NCI-H2227 (cell line): ENCODE data around the gene ZMIZ1.

Source experiments
- DNase-seq: peaks from one replicate; lab custom pipeline; 2025; ENCODE audit not compliant: unreplicated experiment; lab: John Stamatoyannopoulos, UW

ZMIZ1 gene

DNA sequence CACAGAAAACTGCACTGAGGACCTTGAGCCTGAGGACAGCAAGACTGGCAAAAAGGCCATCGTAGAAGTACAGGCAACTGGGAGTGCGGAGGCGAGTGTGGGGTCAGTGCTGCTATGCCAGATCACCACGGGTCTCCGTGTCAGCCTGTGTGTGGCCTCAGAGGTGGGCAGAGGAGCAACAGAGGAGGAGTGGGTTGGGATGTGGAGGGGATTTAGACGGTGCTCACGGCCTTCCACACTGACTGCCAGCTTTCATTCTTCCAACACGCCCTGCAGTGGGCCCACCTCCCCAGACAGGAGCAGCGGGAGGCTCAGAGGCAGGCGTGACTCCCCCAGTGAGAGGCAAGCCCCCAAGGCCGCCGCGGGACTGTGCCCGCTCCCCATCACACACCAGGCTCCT, 17.0 kb upstream of the ZMIZ1 start:
- no peak for DNase-seq

DNA sequence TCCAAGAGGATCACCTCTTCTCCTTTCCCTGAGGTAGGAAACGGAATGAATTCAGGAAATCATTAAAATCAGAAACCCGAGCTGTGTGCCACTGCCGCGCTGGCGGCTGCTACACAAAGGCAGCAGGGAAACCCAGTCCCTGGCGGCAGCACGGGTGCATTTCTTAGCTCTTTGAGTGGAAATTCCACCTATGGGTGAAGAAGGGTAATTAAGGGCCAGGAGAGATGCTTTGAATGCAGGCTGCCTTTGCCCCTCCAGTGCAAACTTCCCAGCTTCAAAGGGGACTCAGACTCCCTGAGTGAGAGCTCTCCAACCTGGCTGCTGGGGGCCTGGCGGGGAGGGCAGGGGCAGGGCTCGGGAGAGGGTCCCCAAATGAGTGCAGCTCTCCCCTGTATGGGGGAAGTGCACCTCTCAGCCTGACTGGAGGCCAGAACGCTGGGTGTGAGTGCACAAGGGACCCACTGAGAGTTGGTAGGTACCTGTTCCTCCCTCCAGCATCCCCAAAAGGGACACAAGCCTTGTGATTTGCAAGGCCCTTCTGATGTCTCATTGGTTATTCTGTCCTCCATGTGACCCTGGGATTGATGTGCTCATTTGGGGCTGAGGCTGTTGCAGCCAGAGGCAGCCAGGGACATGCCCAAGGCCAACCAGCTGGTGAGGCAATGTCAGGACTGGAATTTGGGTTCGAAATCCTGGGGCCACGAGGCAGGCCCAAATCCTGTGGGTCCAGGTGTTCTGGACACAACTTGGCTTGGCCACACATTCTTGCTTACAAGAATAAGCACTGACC, 16.3 kb upstream of the ZMIZ1 start:
- peak; percentile 55 for DNase-seq

DNA sequence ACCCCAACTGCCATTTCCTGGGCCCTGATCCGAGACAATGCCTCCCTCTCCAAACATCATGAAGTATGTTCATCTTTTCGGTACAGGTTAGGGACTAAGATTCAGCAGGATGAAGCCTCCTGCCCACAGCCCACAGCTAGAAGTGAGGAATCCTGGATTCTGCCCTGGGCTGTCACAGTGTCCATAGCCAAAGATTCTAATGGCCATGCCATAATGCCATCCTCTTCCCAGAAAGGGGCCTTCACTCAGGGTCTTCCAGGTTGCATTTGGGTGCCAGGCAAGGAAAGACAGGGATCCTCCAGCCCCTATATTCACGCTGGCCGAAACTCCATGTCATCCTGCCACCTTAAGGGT, 15.7 kb upstream of the ZMIZ1 start:
- DNase-seq, result no peak

DNA sequence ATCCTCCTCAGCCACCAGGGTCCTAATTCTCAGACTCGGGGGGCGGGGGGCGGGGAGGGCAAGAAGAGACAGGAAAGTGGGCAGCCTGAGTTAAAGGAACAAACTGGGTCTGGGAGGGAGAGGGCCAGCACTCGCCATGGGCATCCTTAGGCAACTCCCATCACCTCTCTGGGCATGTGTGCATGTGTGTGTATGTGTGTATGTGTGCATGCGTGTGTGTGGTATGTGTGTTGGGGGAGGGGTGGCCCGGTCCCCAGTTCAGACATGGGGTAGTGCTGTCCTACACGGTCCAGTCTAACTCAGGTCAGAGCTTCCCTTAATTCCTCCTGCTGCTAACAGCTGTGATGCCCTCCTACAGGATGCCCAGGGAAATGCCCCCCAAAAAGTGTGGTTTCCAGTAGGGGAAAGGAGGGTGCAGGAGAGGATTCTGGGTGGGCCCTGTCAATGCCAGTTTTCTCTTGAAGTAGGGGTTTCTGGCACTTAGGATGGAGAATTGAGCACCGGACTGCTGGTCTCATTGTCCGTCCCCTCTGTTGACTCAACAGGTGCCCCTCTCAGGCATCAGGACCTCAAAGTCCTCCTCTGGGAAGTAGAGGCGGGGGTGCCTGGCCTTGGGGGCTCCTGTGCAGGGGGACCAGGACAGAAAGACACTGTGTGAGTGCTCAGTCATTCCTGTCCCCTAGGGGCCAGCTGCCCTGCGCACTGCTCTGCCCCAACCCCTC, 15.1 kb upstream of the ZMIZ1 start:
- no peak for DNase-seq

DNA sequence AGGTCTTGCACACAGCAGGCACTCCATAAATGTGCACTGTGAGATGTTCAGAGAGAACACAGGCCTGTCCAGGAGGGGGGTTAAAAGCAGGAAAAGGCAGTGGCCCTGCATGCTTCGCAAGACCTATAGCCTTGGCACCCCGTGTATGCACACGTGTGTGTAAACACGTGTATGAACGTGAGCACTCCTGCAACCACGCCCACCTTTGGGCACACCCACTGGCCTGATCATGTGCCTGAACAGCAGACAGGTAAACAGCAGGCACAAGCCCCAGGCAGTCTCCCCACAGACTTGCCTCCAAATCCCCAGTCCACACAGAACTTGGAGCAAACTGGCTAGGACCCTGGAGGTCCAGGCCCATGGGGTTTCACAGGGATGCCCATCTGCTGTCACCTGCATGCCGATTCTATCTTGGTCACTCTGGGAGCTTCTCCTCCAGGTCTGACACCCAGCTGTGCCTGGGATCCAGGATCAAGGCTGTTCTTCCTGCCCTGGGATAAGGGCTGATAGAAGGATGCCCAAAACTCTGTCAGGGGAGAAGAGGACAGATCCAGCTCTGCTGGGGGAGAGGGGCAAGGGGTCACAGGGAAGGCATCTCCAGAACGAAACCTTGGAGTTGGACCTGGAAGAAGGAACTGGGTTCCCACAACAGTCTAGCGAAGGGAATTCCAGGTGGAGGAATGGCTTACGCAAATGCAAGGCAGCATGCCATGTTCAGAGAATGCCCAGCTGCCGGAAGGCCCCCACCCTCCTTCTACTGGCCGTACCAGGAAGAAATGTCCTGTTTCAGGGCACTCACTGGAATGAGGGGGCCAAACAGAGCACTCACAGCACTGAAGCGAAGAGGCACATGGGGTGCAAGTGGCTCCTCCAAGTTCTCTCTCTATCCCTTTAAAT, 14.3 kb upstream of the ZMIZ1 start:
- DNase-seq, result no peak

DNA sequence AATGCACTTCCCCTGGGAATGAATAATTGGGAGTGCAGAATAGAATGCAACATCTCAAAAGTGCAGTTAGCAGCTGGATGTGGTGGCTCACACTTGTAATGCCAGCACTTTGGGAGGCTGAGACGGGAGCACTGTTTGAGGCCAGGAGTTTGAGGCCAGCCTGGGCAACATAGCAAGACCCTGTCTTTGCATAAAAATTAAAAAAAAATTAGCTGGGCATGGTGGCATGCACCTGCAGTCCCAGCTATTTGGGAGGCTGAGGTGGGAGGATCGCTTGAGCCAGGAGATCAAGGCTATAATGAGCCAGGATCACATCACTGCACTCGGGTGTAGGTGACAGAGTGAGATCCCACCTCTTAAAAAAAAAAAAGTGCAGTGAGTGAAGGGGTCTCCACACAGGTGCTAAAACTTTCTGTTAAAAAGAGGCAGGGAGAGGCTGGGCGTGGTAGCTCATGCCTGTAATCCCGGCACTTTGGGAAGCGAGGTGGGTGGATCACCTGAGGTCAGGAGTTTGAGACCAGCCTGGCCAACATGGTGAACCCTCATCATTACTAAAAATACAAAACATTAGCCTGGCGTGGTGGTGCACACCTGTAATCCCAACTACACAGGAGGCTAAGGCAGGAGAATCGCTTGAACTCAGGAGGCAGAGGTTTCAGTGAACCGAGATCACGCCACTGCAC, 13.5 kb upstream of the ZMIZ1 start:
- no peak for DNase-seq

DNA sequence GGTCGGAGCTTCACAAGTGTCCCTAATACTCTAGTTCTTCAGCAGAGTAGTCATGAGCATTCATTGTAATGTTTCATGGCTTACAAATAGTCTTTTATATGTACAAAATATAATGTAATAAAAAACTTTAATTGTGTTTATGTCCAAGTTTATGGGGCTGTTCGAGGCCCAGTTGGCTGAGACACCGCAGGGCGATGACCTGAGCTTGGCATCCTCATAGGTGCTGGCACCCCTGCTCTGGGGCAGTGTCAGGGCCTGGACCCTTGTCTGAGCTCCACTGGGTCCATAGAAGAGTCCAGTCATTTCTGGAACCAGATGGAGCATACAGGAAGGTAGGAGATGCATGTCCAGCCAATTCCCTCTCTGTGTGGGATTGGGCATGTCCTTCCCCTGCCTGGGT, 12.9 kb upstream of the ZMIZ1 start:
- DNase-seq, result no peak

DNA sequence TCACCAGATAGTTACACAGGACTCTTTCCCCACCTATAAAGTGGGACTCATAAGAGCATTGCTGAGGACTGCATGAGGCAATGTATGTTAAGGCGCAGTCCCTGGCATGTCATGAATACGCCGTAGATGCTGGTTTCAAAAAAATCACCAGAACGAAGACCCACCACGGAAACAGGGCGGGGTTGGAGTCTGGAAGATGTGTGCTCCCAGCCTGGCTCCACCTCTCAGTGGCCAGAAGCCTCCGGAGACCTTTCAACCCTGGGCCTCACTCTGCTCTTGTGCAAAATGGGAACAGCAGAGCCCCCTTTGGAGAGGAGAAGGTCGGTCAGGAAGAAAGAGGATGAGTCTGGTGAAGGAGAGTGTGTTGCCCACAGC, 12.4 kb upstream of the ZMIZ1 start:
- no peak for DNase-seq

DNA sequence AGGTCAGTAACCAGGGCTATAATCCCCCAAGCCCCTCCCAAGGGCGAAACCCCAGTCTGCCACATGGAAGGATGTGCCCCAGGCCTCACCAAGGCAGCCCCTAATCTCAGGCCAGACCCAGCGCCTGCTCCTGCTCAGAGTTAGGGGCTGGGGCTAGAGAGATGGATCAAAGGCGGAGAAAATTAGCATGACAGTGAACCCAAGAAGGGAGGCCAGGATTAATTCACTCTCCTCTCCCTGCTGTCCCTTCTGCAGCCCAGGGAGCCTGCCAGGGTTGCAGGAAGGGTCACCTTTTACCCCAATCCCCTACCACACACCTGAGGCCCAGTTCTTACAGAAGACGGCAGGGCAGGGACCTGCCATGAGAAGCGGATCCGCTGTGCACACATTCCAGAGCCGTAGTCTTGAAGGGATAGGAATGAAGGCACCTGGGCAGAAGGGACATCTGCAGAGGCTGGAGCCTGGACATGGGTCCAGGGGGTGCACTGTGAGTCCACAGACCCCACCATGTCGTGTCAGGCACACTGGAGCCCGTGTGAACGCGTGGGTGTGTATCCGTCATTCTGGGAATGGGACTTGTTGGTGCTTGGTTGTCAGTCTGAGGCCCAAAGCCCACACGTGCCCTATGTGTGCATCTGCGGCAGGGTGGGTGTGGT, 11.9 kb upstream of the ZMIZ1 start:
- no peak for DNase-seq

DNA sequence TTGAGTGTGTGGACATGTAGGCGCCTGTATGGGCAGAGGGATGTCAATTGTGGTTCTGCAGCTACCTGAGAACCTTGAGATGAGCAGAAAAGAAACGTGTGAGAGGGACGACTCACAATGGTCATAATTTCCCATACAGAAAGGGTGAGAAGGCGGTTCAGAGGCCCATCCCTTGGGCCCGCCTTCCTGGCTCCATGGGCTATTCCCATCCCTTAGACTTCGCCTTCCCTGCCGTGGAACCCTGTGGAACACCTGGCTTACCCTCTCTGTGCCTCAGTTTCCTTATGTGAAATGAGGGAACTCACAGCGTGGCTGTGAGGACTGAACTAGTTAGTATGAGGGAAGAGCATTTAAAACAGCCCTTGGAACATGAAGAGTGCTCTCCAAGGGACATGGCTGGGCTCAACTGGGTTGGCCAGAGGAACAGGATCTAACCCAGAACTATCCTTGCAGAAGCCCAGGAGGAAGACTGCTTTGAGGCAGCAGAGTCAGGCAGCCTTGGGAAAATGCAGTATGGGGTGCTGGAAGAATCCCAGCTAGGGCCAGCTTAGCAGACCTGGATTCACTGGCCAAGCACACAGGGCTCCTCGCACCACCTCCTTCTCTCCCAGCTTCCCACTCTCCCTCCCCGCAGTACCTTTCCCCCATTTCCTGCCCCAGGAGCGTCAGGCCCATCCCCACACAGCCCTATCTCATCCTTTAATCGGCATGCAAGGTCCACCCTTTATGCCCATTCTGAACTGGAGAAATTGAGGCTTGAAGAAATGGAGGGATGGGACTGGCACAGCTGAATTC, 11.1 kb upstream of the ZMIZ1 start:
- no peak for DNase-seq

DNA sequence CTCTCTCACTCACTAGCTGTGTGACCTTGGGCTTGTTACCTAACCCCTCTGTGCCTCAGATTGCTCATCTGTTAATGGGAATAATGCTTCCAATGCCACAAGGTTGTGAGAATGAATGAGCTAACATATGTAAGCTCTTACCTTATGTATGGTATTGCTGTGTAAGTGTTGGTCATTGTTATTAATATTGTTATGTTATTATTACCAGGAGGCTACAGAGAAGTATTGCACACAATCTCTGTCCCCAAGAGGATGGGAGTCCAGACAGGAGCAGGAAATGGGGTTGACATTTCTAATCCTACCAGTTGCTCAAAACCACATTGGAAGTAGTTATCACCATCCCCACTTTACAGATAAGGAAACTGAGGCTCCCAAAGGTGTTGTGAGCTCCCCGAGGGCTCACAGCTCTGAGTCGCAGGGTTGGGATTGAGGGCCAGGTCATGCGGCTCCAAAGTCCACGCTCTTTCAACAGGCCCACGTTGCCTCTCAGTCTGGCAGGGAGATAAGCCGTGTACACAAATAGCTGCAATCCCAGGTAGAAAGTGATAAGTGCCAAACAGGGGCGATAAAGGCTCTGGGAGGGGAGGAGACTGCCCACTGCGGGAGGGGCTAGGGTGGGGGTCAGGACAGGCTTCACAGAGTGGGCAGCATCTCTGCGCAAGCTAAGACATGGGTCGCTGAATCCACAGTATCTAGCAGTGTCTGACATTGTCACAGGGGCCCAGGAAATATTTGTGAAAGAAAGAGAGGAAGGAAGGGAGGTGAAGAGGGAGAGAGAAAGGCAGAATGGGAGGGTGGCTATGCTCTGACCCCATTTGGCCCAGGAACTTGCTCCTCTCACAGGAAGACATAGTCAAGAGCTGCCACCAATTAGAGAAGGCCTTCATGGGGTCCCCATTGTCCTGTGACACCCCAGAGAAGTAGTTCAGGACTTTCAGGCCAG, 9.6 kb upstream of the ZMIZ1 start:
- no peak for DNase-seq

DNA sequence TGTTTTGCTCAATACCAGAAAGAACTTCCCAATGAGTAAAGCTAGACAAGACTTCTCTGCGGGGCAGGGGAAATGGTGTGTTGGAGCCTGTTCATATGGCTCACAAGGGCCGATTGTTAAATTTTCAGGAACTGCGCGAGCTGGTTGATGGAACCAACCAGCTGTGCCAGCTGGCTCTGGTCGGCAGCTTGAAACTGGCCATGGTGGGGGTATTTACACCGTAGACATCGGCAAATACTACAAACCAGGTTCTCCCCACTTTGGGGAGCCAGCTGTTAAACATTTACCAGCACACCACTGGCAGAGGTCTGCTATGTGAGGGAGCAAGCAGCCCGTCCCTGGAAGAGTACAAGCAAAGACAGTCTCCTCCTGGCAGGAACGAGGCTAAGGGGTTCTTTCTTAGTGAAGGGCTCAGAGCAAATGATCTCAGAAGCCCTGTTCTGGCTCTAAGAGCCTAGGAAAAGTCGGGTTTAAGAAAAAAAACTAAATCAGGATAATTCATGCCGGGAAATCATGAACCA, 8.8 kb upstream of the ZMIZ1 start:
- no peak for DNase-seq

DNA sequence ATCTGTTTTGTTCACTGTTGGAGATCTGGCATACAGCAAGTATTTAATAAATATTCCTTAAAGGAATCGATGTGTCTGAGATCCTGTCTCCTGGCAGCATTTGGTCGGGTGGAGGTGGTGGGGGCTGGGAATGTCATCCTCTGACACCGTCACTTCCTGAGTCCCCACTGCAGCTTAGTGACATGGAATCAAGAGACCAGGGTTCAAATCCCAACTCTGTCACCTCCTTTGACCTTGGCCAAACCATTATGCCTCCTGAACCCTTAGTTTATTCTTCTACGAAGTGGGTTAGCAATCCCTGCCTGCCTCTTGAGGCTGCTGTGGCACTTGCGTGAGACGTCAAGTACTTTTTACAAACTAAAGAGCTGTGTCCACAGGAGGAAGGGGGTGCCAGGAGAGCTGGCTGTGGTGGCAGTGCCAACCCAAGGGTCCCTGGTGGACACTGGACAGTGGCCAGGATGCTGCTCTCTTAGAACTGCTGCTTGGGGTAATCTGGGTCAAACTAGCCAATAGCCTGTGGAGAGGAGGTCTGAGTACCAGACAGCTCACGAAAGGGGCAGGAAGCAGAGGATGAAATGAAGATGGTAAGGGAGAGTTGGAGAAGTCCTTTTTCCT, 8.0 kb upstream of the ZMIZ1 start:
- DNase-seq, result no peak

DNA sequence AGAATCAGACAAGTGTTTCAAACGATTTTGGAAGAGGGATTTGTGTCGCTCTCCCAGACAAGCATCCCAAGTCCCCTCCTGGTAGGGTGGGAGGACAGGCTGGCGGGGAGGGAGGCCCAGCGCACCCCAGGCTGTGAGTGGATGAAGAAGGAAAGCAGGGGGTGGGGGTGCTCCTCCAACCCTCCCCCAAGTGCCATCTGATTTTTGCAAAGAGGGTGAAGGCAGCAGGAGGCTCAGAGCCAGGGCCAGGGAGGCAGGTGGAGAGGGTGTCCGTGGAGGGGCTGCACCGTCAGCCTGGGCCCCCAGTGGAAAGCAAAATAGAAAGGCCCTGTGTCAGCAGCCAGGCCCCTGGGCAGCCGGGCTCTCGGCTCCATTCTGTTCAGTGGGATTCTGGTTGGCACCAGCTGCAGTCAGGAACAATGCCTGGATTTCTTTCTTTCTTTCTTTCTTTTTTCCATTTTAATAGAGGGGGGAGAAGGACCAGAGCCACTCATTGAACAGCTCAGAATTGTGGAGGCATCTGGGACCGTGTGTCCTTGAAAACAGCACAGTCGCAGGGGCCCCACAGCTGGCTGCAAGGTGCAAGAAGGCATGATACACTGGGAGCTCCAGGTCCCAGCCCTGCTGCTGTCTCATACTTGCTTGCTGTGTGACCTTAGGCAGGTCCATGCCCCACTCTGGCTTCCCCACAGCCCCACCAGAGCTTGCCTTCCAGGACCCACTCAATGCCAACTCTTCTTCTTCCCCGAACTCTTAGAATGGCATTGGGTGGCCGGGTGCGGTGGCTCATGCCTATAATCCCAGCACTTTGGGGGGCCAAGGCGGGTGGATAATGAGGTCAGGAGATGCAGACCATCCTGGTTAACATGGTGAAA, 7.1 kb upstream of the ZMIZ1 start:
- no peak for DNase-seq

DNA sequence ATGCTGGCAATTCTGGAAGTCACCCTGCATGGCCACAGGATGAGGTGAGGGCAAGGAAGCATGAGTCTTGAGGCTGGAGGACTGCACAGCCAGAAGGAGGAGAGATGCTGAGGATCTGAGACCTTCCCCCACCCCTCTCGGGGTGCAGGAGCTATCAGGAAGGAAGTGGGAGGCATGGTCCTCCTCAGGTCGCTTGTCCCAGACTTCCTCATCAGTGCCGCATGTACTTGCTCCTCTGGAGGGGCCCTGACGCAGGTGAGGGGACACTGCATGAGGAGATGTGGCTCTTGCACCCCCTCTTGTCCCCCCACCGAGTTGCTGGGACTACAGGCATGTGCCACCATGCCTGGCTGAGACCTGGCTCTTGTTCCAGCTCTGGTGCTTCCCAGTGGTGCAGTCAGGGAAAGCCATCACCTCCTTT, 5.7 kb upstream of the ZMIZ1 start:
- no peak for DNase-seq

DNA sequence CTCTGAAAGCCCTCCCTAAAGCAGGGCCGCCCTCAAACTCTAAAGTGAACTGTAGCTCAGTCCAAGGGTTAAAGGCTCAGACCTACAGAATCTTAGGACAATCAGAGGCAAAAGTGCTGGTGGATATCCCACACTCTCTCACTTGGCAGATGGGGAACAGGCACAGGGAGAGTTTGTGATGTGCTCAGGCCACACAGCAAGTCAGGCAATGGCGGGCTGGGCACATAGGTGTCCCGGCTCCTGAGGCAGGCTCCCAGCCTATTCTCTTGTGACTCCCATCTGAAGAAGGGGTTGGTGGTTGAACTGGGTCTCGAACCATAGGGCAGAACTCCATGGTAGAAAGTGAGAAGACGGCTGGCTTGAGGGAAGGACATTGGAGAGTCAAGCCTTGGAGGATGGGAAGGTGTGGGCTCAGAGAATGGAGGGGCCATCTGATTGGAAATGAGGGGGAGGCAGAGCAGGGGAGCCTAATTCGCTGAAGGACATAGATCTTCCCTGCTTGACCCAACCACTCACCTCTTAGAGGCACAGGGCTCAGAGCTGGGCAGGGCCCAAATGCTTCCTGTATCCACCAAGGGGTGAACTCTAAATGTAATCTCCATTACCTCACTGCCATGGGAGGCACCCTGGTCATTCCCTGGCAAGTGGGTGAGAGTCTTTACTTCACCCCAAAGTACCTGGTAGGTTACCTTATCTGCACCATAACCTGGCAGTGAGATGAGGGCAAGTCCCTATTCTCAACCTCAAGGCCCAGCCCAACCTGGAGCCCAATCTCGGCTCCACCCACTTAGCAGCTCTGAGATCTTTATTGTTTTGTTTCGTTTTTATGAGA, 4.9 kb upstream of the ZMIZ1 start:
- no peak for DNase-seq
